OCI-LY1 (cell line): Measurements from ENCODE around the gene IGFN1.

Experiments
- H2AFZ ChIP-seq: fragments of 200-600 bp; sonication (generic), shearing (Covaris generic); 2 replicates; pipeline ENCODE4 v1.6.0; 2014; ENCODE audit warnings: antibody characterized with exemption, mild to moderate bottlenecking, low read length
- H3F3A ChIP-seq: fragments of 200-600 bp; sonication (generic), shearing (Covaris generic); 2 replicates; pipeline ENCODE4 v1.6.0; 2014; ENCODE audit warnings: mild to moderate bottlenecking, antibody characterized with exemption, low read length, moderate library complexity; ENCODE audit not compliant: insufficient read depth
- H3K27ac ChIP-seq: fragments of 200-600 bp; sonication (generic); 2 replicates; pipeline ENCODE4 v1.5.1; 2014; ENCODE audit warnings: low read length, mixed run types, mild to moderate bottlenecking, low read depth; ENCODE audit not compliant: poor library complexity, severe bottlenecking
- H3K27me3 ChIP-seq: fragments of 200-600 bp; sonication (generic); 2 replicates; pipeline ENCODE4 v1.6.0; 2014; ENCODE audit warnings: antibody characterized with exemption, mild to moderate bottlenecking, low read length, moderate library complexity; ENCODE audit not compliant: insufficient read depth
- H3K36me3 ChIP-seq: fragments of 200-600 bp; sonication (generic); 2 replicates; pipeline ENCODE4 v1.6.1; 2014; ENCODE audit warnings: mild to moderate bottlenecking, antibody characterized with exemption, low read length, moderate library complexity, mixed read lengths; ENCODE audit not compliant: insufficient read depth
- H3K4me1 ChIP-seq: fragments of 200-600 bp; sonication (generic); 2 replicates; pipeline ENCODE4 v1.5.1; 2014; ENCODE audit warnings: mild to moderate bottlenecking, low read length, moderate library complexity; ENCODE audit not compliant: insufficient read depth, severe bottlenecking
- H3K4me2 ChIP-seq: fragments of 200-600 bp; sonication (generic), shearing (Covaris generic); 2 replicates; pipeline ENCODE4 v1.6.1; 2014; ENCODE audit warnings: low read length
- H3K4me3 ChIP-seq: fragments of 200-600 bp; sonication (generic); 2 replicates; pipeline ENCODE4 v1.5.1; 2014; ENCODE audit warnings: low read length, low read depth, mild to moderate bottlenecking, mixed read lengths; ENCODE audit not compliant: poor library complexity, severe bottlenecking
- H3K79me2 ChIP-seq: fragments of 200-600 bp; shearing (Covaris generic); 2 replicates; pipeline ENCODE4 v1.6.1; 2016; ENCODE audit warnings: mixed run types, low read length, mixed read lengths; ENCODE audit not compliant: insufficient read depth
- H3K9ac ChIP-seq: fragments of 200-600 bp; sonication (generic), shearing (Covaris generic); 2 replicates; pipeline ENCODE4 v1.6.1; 2014; ENCODE audit warnings: mild to moderate bottlenecking, low read length, mixed read lengths
- H3K9me2 ChIP-seq: fragments of 200-600 bp; sonication (generic), shearing (Covaris generic); 2 replicates; pipeline ENCODE4 v1.6.1; 2014; ENCODE audit warnings: low read depth, mild to moderate bottlenecking, low read length, mixed read lengths
- H3K9me3 ChIP-seq: fragments of 200-600 bp; shearing (Covaris generic); 2 replicates; pipeline ENCODE4 v1.6.1; 2014; ENCODE audit warnings: low read length, mixed read lengths
- H4K20me1 ChIP-seq: fragments of 200-600 bp; sonication (generic), shearing (Covaris generic); 2 replicates; pipeline ENCODE4 v1.6.0; 2016; ENCODE audit warnings: mild to moderate bottlenecking, low read length; ENCODE audit not compliant: insufficient read depth
- CTCF ChIP-seq: fragments of 200-600 bp; sonication (generic), shearing (Covaris generic); IDR thresholded peaks from 2 replicates; pipeline ENCODE4 v1.5.1; 2017; ENCODE audit warnings: mild to moderate bottlenecking, antibody characterized with exemption, low read length, moderate library complexity, mixed read lengths
- EZH2 ChIP-seq: fragments of 200-600 bp; sonication (generic), shearing (Covaris generic); IDR thresholded peaks from 2 replicates; pipeline ENCODE4 v1.8.0; 2017; ENCODE audit warnings: borderline replicate concordance, mixed run types, mild to moderate bottlenecking, antibody characterized with exemption, low read length, moderate library complexity, mixed read lengths

The IGFN1 gene

GRCh38 chr1:201250326-201251011, 59.8 kb downstream of the IGFN1 start:
- H3K27ac ChIP-seq, result no peak overlapping the region
- H3K4me1 ChIP-seq, result no peaks in the 10 kb centered on the region
- H2AFZ ChIP-seq, result no peak overlapping the region
- no peak overlapping the region for H3K4me2 ChIP-seq
- no peaks in the 10 kb centered on the region for H3K9me2 ChIP-seq
- no peaks in the 10 kb centered on the region for H3K79me2 ChIP-seq
- no peaks in the 10 kb centered on the region for H3F3A ChIP-seq
- no peaks in the 10 kb centered on the region for H4K20me1 ChIP-seq
- no peak overlapping the region for H3K9ac ChIP-seq
- H3K4me3 ChIP-seq, result no peak overlapping the region
- TF ChIP-seq EZH2 (no peak), CTCF (no peak)
- H3K27me3 ChIP-seq, result no peaks in the 10 kb centered on the region
- H3K36me3 ChIP-seq, result no peaks in the 10 kb centered on the region
- H3K9me3 ChIP-seq, result no peaks in the 10 kb centered on the region

- H3K79me2 ChIP-seq, result no peaks in the 10 kb centered on the region
- TF ChIP-seq CTCF (no peak), EZH2 (no peak)
- H3K4me1 ChIP-seq, result no peaks in the 10 kb centered on the region
- no peak overlapping the region for H3K4me2 ChIP-seq
- no peaks in the 10 kb centered on the region for H3K36me3 ChIP-seq
- H3K9me3 ChIP-seq, result no peaks in the 10 kb centered on the region
- H4K20me1 ChIP-seq, result no peaks in the 10 kb centered on the region
- H3K27me3 ChIP-seq, result no peaks in the 10 kb centered on the region
- no peaks in the 10 kb centered on the region for H3F3A ChIP-seq
- H3K4me3 ChIP-seq, result no peak overlapping the region
- no peak overlapping the region for H3K27ac ChIP-seq
- H3K9ac ChIP-seq, result no peak overlapping the region
- no peaks in the 10 kb centered on the region for H3K9me2 ChIP-seq
- no peak overlapping the region for H2AFZ ChIP-seq
Measured at GRCh38 chr1:201251411-201251810, 60.8 kb downstream of the IGFN1 start.

GRCh38 chr1:201251851-201252430, 61.3 kb downstream of the IGFN1 start:
- no peaks in the 10 kb centered on the region for H3K27me3 ChIP-seq
- H3K79me2 ChIP-seq, result no peaks in the 10 kb centered on the region
- no peak overlapping the region for H2AFZ ChIP-seq
- H3K4me1 ChIP-seq, result no peaks in the 10 kb centered on the region
- no peaks in the 10 kb centered on the region for H3K36me3 ChIP-seq
- H3K27ac ChIP-seq, result no peak overlapping the region
- H3K9me2 ChIP-seq, result no peaks in the 10 kb centered on the region
- H3F3A ChIP-seq, result no peaks in the 10 kb centered on the region
- H4K20me1 ChIP-seq, result no peaks in the 10 kb centered on the region
- no peak overlapping the region for H3K4me2 ChIP-seq
- no peaks in the 10 kb centered on the region for H3K9me3 ChIP-seq
- H3K4me3 ChIP-seq, result no peak overlapping the region
- H3K9ac ChIP-seq, result no peak overlapping the region
- TF ChIP-seq CTCF (no peak), EZH2 (no peak)
